NOMO-1 (cell line): Measurements from ENCODE around the gene HBG1.
"Not testable (repeated sequence)": the region's sequence is repeated elsewhere in the genome, so short reads cannot be mapped to it uniquely, and the experiment has no call there.

Experiments used
- DNase-seq, 2 experiments: peaks; one replicate each; lab custom pipeline; 2025; ENCODE audit not compliant: unreplicated experiment in 2 of 2; lab: John Stamatoyannopoulos, UW

Gene HBG1

DNA sequence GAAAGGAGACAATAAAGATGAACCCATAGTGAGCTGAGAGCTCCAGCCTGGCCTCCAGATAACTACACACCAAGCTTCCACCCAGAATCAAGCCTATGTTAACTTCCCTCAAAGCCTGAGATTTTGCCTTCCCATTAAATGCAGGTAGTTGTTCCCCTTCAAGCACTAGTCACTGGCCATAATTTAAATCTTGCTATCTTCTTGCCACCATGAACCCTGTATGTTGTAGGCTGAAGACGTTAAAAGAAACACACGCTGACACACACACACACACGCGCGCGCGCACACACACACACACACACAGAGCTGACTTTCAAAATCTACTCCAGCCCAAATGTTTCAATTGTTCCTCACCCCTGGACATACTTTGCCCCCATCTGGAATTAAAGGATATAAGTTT lies 1.2 kb downstream of the HBG1 start:
- not testable (repeated sequence) for DNase-seq

DNA sequence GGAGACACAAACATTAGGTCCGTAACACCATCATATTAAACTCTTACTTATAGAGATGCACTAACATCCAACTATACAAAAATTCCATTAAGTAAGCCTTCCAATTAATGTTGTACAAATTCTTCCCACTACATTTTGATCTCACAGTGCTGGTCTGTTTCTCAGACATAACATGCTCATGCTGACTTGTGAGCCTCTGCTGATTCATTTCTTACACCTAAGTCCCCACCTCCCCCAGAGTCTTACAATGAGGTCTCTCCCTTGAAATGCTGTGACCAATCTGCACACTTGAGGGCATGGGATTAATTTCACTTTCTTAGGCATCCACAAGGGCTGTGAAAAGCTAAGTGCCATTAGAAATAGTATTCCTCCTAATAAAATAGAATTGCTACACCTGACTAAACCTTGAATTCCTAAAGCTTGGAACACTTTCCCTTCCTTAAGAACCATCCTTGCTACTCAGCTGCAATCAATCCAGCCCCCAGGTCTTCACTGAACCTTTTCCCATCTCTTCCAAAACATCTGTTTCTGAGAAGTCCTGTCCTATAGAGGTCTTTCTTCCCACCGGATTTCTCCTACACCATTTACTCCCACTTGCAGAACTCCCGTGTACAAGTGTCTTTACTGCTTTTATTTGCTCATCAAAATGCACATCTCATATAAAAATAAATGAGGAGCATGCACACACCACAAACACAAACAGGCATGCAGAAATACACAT lies 2.0 kb downstream of the HBG1 start:
- no peak for DNase-seq

DNA sequence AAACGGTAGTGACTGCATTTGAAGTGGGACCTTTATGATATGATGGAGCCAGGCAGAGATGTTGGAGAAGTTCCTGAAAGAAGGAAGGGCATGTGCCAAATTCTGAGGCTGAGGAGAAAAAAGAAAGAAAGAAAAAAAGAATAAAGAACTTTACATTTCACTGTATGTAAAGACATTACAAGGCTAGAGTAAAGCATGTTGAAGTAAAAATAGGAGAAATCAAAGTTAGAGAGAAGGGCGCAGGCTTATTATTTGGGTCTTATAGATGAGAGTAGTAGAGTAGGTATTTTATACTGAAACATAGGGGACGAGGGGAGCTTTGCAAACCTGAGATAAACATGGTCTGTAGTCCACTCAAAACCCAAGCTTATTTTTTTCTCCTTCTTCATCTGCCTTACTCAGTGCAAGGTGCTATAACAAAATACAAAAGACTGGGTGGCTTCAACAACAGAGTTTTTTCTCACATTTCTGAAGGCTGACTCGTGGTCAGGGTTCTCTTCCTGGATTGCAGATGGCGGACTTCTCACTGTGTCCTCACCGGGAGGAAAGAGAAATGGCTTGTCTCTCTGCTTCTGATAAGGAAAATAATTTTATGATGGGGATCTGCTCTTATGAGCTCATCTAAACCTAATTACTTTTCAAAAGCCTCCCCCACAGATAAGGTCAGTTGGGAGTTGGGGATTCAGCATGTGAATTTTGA lies 2.7 kb downstream of the HBG1 start:
- no peak for DNase-seq

DNA sequence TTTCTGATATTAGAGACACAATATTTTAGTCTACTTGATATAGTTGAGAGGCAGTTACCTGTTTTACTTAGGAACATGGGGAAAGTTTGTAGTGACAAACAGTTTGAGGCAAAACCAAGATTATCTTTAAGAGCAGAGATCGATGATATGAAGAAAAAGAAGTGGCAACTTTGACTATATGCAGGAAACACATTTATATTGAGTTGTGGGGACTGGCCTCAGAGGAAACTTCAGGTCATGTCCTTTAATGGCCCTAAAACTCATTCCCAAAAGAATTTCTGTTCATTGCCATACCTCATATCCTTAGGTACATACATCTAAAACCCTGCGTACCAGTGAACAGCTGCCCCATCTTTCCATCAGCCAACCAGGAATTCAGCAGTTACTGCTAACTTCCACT lies 4.5 kb downstream of the HBG1 start:
- DNase-seq: no peak

DNA sequence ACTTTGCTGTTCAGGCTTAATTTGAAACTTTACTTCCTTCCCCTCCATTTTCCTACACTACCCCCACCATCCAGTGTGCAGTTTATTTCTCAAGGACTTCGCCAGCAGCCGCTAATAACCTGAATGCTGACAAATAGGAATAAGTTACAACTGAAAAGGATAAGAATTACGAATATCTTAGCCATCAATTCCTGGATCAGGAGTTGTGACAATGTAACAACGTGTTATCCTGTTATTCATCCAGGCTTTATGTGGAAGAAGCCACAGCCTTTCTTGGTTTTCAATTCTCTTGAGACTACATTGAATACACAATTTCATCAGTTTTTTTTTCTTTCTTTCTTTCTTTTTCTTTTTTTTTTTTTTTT lies 5.9 kb downstream of the HBG1 start:
- DNase-seq: no peak

DNA sequence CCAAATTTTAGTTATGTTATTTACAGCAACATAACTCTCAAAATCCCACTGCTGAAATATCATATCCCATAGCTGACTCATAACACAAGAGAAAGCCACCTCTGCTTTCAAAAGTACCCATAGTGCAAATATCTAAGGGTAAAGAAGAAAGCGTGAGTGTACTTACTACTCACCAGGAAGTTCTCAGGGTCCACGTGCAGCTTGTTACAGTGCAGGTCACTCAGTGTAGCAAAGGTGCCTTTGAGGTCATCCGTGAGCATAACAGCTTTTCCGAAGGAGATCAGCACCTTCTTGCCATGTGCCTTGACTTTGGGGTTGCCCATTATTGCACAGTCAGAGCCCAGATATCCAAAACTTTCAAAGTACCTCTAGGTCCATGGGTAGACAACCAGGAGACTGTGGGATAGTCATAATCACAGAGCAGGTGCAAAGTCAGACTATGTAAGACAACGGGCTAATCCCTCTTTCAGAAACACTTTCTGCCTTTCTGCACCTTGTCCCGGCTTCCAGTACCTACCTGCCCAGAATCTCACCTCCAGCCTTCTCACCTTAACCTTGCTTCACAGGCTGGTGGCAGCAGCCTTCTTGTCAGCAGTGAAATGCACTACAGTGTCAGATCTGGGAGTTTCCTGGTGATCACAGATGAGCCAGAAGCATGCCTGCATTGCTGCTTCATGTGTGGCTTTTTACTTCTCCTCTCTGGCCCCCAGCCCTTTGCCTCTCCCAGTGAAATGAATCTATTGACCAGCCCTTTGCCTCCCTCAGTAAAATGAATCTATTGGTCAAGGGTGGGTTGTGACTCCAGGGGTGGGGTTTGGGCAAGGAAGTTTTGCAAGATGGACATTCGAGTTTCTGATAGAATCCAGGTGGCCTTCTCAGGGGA lies 6.5 kb downstream of the HBG1 start:
- DNase-seq: no peak

DNA sequence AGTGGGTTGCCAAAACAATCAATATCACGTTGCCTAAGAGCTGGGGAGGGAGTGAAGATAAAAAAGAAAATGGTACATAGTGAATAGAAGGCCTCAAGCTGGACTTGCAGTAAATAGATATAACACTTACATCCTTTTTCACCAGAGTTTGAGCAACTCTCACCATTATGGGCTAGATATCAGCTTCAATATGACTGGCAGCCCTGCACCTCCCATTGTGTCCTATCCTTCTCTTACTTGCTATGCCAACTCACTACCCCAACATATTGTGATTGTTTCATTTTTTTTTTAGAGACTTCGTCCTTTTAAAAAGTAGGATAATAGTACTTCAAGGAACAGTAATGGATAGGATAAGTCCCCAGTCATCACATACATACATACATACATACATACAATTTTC lies 7.4 kb downstream of the HBG1 start:
- no peak for DNase-seq

DNA sequence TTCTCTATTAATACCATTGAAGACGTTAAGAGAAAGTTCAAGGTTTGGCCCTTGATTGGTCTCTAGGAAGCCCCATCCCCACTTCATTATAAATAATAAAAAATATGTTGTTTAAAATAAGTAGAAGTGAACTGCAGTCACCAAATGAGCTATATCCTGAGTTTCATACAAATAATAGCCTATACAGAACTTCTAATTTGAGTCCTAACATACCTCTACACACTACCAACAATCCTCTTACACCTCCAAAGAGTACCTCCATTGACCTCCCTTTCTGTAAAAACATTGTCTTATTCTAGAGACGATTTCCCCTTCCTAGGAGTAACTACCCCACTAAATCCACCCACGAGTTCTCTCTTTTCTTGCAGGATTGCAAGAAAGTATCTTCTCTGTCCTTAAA lies 8.2 kb downstream of the HBG1 start:
- DNase-seq: no peak

DNA sequence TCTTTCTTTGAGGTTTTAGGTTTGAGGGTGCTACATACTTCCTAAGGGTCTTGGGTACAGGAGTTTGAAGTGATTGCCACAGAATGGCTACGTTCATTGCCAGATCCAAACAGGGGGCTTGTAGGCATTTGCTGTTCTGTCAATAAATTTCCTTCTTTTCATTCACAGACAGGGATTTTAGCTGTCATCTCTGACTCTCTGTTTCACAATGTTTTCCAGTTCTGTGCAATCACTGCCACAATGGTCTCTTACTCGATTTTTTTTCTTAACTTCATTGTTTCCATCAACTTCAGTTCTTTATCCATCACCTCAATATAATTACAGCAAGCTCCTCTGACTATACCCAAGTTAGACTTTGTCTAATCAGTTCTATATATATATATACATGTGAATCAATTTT lies 9.2 kb downstream of the HBG1 start:
- DNase-seq: no peak

DNA sequence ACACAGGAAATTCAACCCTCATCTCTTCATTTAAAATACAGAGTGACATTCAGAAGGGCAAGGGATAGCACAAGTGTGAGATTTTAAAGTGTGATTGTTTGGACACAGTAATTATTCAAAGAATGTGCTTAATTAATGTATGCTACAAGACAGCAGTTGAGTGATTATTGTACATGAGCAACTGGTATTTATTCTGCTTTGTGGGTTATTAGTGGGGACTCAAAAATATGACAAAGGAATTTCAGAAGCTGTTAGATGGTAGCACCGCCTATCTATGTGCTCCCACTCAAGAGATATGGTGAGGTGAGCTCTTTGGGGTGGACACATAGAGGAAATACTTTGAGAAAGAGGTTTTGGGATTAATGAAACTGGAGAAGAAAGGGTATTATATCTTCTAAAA lies 9.6 kb downstream of the HBG1 start:
- no peak for DNase-seq

DNA sequence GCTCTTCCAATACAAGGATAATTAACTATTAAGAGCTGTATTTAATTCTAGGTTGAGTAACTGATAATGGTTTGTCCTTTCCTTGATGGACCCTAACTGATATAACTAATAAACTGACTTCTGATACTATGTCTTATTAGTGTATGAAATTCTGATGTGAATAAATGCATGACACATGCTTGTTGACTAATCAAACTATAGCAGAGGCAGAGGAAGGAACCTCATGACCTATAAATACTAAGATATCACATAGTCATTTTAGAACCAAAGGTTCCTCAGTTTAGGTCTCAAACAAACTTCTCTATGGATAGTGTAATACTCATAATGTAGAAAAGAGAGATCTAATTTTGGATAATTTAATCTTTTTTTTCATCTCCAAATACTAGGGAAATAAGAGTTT lies 10.6 kb downstream of the HBG1 start:
- DNase-seq: no peak

DNA sequence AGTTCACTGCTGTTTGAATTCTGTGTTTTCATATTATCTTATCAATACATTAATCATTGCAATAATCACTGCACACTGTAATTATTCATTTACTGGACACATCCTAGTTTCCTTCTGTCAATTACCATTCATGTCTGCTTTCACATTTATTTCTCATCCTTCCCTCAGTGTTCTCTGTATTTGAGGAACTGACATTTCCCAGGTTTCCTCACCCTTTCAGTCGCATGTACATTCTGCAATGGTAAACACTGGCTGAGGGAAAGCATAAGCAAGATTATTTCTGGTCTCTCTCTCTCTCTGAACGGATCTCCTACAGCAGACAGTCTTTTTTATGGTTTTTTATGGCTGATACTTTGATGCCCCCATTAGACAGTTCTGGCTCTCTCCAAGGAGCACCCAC lies 11.2 kb downstream of the HBG1 start:
- no peak for DNase-seq

DNA sequence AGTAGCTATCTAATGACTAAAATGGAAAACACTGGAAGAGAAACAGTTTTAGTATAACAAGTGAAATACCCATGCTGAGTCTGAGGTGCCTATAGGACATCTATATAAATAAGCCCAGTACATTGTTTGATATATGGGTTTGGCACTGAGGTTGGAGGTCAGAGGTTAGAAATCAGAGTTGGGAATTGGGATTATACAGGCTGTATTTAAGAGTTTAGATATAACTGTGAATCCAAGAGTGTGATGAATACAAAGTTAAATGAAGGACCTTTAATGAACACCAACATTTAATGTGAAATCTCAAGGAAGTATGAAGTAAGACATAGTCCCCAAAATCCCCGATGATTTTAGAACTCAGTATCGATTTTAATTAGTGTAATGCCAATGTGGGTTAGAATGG lies 12.2 kb downstream of the HBG1 start:
- DNase-seq: no peak

DNA sequence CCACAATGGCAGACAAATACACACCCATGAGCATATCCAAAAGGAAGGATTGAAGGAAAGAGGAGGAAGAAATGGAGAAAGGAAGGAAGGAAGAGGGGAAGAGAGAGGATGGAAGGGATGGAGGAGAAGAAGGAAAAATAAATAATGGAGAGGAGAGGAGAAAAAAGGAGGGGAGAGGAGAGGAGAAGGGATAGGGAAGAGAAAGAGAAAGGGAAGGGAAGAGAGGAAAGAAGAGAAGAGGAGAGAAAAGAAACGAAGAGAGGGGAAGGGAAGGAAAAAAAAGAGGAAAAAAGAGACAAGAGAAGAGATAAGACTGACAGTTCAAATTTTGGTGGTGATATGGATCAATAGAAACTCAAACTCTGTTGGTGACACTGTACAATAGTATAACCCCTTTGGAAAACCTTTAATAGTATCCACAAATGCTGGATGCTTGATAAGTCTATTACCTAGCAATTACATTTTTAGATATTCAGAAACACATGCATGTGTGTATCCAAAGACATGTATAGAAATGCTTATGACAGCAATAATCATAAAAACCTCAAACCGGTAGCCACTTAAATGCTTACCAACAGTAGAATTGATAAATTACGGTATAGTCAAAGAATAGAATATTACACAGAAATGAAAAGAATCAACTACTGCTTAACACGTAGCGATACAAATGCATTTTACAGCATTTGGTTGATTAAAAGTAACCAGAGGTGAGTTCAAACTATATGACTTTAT lies 14.1 kb downstream of the HBG1 start:
- DNase-seq: no peak

DNA sequence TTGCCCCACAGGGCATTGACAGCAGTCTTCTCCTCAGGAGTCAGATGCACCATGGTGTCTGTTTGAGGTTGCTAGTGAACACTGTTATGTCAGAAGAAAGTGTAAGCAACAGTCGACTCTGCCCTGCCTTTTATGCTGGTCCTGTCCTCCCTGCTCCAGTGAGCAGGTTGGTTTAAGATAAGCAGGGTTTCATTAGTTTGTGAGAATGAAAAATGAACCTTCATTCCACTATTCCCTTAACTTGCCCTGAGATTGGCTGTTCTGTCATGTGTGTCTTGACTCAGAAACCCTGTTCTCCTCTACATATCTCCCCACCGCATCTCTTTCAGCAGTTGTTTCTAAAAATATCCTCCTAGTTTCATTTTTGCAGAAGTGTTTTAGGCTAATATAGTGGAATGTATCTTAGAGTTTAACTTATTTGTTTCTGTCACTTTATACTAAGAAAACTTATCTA lies 15.2 kb downstream of the HBG1 start, which contains the start of gene HBD:
Gene HBD, minus strand, starts transcription at position 103 of the 454 bp plus-strand sequence. Its CDS starts 50 bp downstream, at position 53.
- DNase-seq: no peak

DNA sequence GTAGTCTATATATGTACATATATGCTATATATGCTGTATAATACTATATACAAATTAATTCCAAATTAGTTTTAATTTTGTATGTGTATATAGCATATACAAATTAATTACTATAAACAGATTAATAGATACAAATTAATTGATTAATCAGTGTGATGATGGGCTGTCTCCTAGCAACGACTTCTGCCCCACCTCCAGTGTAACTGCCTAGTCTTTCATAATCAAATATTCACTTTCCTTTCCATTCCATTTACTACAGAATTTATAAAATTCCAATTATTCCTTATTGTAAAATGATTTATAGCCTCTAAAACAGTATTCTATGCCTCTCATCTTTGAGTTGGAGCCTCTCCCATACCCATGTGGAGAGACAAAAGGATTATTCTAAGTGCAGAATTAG lies 16.4 kb downstream of the HBG1 start:
- no peak for DNase-seq

DNA sequence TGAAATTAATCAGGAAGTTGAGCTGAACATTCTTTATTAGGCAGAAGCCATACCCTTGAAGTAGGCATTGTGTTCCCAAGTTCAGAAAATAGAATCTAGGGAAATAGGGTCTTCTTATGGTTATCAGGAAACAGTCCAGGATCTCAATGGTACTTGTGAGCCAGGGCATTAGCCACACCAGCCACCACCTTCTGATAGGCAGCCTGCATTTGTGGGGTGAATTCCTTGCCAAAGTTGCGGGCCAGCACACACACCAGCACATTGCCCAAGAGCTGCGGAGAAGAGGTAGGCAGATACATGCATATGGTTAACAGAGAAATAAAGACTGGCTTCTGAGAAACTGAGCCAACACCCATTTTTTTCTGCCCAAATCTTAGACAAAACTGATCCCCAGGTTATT lies 16.8 kb downstream of the HBG1 start:
- DNase-seq: no peak

DNA sequence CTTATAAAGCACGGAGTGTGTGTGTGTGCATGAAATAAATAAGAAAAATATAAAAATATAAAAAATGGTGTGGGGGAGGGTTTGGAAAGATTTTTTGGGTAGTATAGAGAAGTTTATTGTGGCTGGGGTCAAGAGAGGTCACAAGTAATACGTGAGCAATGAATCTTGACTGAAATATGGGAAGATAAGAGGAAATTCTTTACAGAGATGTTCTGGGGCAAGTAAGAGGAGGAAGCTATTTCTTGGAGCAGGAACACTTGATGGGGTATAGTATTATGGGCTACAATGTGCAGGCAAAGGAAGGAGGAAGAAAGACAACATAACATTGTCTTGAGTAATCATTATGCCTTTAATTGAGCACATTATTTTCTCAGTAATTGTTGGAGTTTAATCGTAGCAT lies 17.5 kb downstream of the HBG1 start:
- no peak for DNase-seq

DNA sequence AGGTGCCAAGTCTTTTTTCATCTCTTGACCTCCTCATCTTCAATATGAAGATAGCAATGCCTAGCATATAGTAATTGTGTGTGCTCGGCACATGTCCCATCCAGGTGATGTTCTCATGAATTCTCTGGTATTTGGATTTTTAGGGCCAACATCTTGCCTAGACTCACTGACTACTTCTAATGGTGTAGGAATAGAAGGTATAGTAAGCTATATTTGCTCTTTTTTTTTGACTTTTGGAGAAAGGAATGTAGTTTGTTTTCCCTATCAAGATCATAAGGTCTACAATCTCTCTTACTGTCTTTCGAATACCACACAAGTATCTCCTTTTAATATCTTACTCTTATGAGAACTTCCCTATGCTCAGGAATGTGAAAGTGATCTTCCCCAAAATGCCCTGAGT lies 18.5 kb downstream of the HBG1 start:
- DNase-seq: no peak

DNA sequence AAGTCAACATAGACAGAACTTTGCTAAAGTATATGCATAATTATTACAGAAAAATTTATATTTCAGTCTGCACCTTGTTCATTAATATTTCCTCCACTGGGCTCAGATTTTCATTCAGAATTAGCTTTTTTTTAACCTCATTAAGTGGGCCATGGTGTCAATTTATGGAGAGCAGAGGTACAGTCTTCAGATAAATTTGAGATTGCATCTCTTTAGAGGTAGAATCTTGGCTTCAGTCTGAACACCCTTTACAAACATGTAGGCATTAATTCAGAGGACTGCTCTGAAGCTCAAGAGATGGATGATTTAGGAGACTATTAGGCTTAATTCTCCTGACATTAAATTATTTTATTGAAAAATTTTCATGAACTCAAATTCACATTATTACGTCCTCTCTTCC lies 19.4 kb downstream of the HBG1 start:
- no peak for DNase-seq

DNA sequence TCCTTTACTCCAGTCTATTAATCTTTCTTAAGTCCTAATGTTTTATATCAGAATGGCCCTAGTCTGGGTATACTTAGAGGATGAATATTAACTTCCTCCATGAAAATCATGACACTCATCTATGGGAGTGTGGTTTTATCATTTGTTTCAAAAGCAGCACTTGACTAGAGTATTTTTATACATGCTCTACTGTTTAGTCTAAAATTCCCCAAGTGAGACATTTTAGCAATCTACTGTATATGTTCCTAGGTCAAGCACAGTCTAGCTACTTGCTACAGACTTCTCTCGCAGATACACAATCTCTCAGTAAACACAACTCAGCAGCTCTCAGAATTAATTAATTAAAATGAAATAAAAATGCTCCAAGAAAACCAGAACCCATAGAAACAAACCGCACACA lies 19.9 kb downstream of the HBG1 start:
- DNase-seq: no peak
